CD14-positive monocyte (primary cell): Measurements from ENCODE around the gene ANTXR1. TPM values are rescaled to one million over a fixed set of nuclear protein-coding genes. Genes with fewer than 3 reads are reported as not detected.

Source experiments
- DNase-seq, 3 donors: peaks; one replicate each; pipeline ENCODE4 v3.0.0-alpha.2; 2011 to 2022
- H2AFZ ChIP-seq: 2 replicates; pipeline ENCODE4 v1.6.0; 2012; ENCODE audit warnings: mild to moderate bottlenecking, low read depth, low read length, inconsistent platforms; ENCODE audit not compliant: insufficient read depth, poor library complexity, severe bottlenecking
- H3K27ac ChIP-seq, 2 donors: 1 replicate in 1 of 2; 2 replicates in 1 of 2; pipeline ENCODE4 v1.5.1; 2012 to 2013; ENCODE audit warnings: low read length in 2 of 2, control low read depth in 1 of 2, inconsistent platforms in 1 of 2, low read depth in 1 of 2, mild to moderate bottlenecking in 1 of 2
- H3K27me3 ChIP-seq, 2 donors: one replicate each; pipeline versions ENCODE4 v1.6.0 to v1.6.1; 2011 to 2013; ENCODE audit warnings: low read length in 2 of 2; ENCODE audit not compliant: control insufficient read depth in 2 of 2, insufficient read depth in 2 of 2
- H3K36me3 ChIP-seq, 2 donors: replicated peaks in 1 of 2; 1 replicate in 1 of 2; 2 replicates in 1 of 2; pipeline versions ENCODE4 v1.5.1 to v1.6.1; 2012 to 2013; ENCODE audit warnings: low read length in 2 of 2, control low read depth in 1 of 2, inconsistent platforms in 1 of 2, mild to moderate bottlenecking in 1 of 2; ENCODE audit not compliant: insufficient read depth in 2 of 2, control insufficient read depth in 1 of 2
- H3K4me1 ChIP-seq, 2 donors: 1 replicate in 1 of 2; 2 replicates in 1 of 2; pipeline versions ENCODE4 v1.5.1 to v1.6.1; 2012 to 2013; ENCODE audit warnings: low read length in 2 of 2, control low read depth in 1 of 2, inconsistent platforms in 1 of 2, mild to moderate bottlenecking in 1 of 2, moderate library complexity in 1 of 2; ENCODE audit not compliant: insufficient read depth in 2 of 2, control insufficient read depth in 1 of 2
- H3K4me2 ChIP-seq: replicated peaks from 2 replicates; pipeline ENCODE3; 2012; ENCODE audit warnings: low read length, moderate library complexity, mild to moderate bottlenecking; ENCODE audit not compliant: poor library complexity, severe bottlenecking; ENCODE audit errors: extremely low read depth
- H3K4me3 ChIP-seq, 3 experiments: fragments of 200-600 bp in 1 of 3; sonication (generic) in 1 of 3; replicated peaks in 1 of 3; 1 replicate in 2 of 3; 2 replicates in 1 of 3; pipeline ENCODE4 v1.5.1; 2011 to 2013; ENCODE audit warnings: low read length in 3 of 3, mild to moderate bottlenecking in 3 of 3, control low read depth in 2 of 3, low read depth in 2 of 3, inconsistent platforms in 1 of 3, moderate library complexity in 1 of 3
- H3K79me2 ChIP-seq: 2 replicates; pipeline ENCODE4 v1.6.0; 2012; ENCODE audit warnings: mild to moderate bottlenecking, control low read depth, inconsistent platforms, low read length, moderate library complexity; ENCODE audit not compliant: insufficient read depth
- H3K9ac ChIP-seq: 2 replicates; pipeline ENCODE4 v1.6.0; 2017; ENCODE audit warnings: low read length, mild to moderate bottlenecking; ENCODE audit not compliant: insufficient read depth, poor library complexity, severe bottlenecking
- H3K9me3 ChIP-seq, 2 donors: replicated peaks in 1 of 2; 1 replicate in 1 of 2; 2 replicates in 1 of 2; pipeline versions ENCODE4 v1.5.1 to v1.6.1; 2012 to 2013; ENCODE audit warnings: low read length in 2 of 2, control low read depth in 1 of 2; ENCODE audit not compliant: control insufficient read depth in 1 of 2, insufficient read depth in 1 of 2
- H4K20me1 ChIP-seq: 2 replicates; pipeline ENCODE4 v1.6.0; 2012; ENCODE audit warnings: mild to moderate bottlenecking, low read length, control low read depth, moderate library complexity; ENCODE audit not compliant: insufficient read depth
- H3K27ac Mint-ChIP-seq, 7 donors: one replicate each; pipeline ENCODE4 v1.8.0; 2020; ENCODE audit warnings: mild to moderate bottlenecking in 7 of 7, mixed read lengths in 7 of 7, moderate library complexity in 6 of 7, inconsistent platforms in 2 of 7
- H3K27me3 Mint-ChIP-seq, 3 donors: one replicate each; pipeline ENCODE4 v1.8.0; 2021 to 2022; ENCODE audit warnings: low read depth in 3 of 3, mild to moderate bottlenecking in 3 of 3, mixed read lengths in 3 of 3, moderate library complexity in 3 of 3, inconsistent platforms in 1 of 3
- H3K36me3 Mint-ChIP-seq, 2 donors: one replicate each; pipeline ENCODE4 v1.8.0; 2020; ENCODE audit warnings: mixed read lengths in 2 of 2, inconsistent platforms in 1 of 2, mild to moderate bottlenecking in 1 of 2
- H3K4me1 Mint-ChIP-seq: one replicate; pipeline ENCODE4 v1.8.0; 2020; ENCODE audit warnings: mild to moderate bottlenecking, mixed read lengths
- H3K4me3 Mint-ChIP-seq, 2 donors: one replicate each; pipeline ENCODE4 v1.8.0; 2020; ENCODE audit warnings: mild to moderate bottlenecking in 2 of 2, mixed read lengths in 2 of 2, moderate library complexity in 1 of 2
- H3K9me3 Mint-ChIP-seq, 7 donors: one replicate each; pipeline ENCODE4 v1.8.0; 2020 to 2022; ENCODE audit warnings: mixed read lengths in 7 of 7, mild to moderate bottlenecking in 6 of 7, moderate library complexity in 6 of 7, inconsistent platforms in 2 of 7
- CTCF ChIP-seq: fragments of 200-600 bp; IDR thresholded peaks from one replicate; pipeline ENCODE4 v1.8.0; 2022; ENCODE audit warnings: antibody characterized with exemption, mild to moderate bottlenecking
- WGBS: methylation state at CpG from one replicate; pipeline ENCODE4 v1.1.5; 2013; ENCODE audit warnings: missing lambda C conversion rate; ENCODE audit not compliant: insufficient coverage; 5-methylcytosine and 5-hydroxymethylcytosine counted together
- intact Hi-C, 2 donors: fragments of 100-400 bp; cut with micrococcal nuclease; formaldehyde crosslinking; loops; one replicate each; pipeline versions ENCODE4 v1.15.0 to v1.15.1; 2023
- polyA plus RNA-seq, 3 donors: library from polyadenylated mRNA; depleted of rRNA in 1 of 3; unstranded in 2 of 3; stranded (reverse) in 1 of 3; fragments of 300-500 nt in 2 of 3; fragments of >200 nt in 1 of 3; fragmentation: Illumina TruSeq in 2 of 3; gene quantifications; 1 replicate in 2 of 3; 2 replicates in 1 of 3; pipeline ENCODE4 v1.2.3, GENCODE V29; 2012 to 2021

Gene ANTXR1
- polyA plus RNA-seq, 3 donors = not detected

- 0% methylated on average over 1 of the region's 4 CpGs for WGBS
- no peaks in the 10 kb centered on the region for H3K79me2 ChIP-seq
- peaks cover 19 to 29% of the 10 kb centered on the region in 2 donors for H3K4me1 ChIP-seq
- H3K9ac ChIP-seq = no peak overlapping the region
- H3K36me3 Mint-ChIP-seq = no peaks in the 10 kb centered on the region
- H3K27ac ChIP-seq = no peak overlapping the region
- H3K4me3 ChIP-seq = peak overlapping the region in 1 of 3 experiments; percentile 1
- no peaks in the 10 kb centered on the region for H3K9me3 ChIP-seq
- H2AFZ ChIP-seq = no peak overlapping the region
- H3K27me3 Mint-ChIP-seq = peaks cover 0 to 4% (median 0%) of the 10 kb centered on the region in 3 donors
- peak overlapping the region in 2 of 7 donors; percentile 0 to 34 for H3K27ac Mint-ChIP-seq
- peak overlapping the region; percentile 10 for H3K4me2 ChIP-seq
- TF ChIP-seq CTCF = no peak
- intact Hi-C loops = loop anchor here in 1 of 2 donors (10.0 kb wide), 1 partner anchor 109 kb away; no protein-coding TSS in a partner anchor
- peak overlapping the region in 1 of 2 donors; percentile 36 for H3K4me3 Mint-ChIP-seq
- no peaks in the 10 kb centered on the region for H4K20me1 ChIP-seq
- peaks cover 0 to 5% (median 0%) of the 10 kb centered on the region in 7 donors for H3K9me3 Mint-ChIP-seq
- peaks cover 4% of the 10 kb centered on the region for H3K4me1 Mint-ChIP-seq
- H3K27me3 ChIP-seq = no peaks in the 10 kb centered on the region
- H3K36me3 ChIP-seq = no peaks in the 10 kb centered on the region
- peak in 1 of 3 donors; percentile 24 for DNase-seq
Measured at GRCh38 chr2:69203166-69203985, 190.4 kb downstream of the ANTXR1 start.

- no peak overlapping the region for H3K4me3 ChIP-seq
- H3K9ac ChIP-seq = no peak overlapping the region
- no peak for DNase-seq
- no peaks in the 10 kb centered on the region for H4K20me1 ChIP-seq
- no peak overlapping the region for H3K4me2 ChIP-seq
- Mint-ChIP-seq H3K27me3 (peaks cover 0 to 4% (median 0%) of the 10 kb centered on the region in 3 donors), H3K36me3 (no peaks in the 10 kb centered on the region), H3K9me3 (peaks cover 0 to 5% (median 0%) of the 10 kb centered on the region in 7 donors), H3K4me1 (peaks cover 4% of the 10 kb centered on the region), H3K27ac (no peak overlapping the region), H3K4me3 (no peak overlapping the region)
- H3K79me2 ChIP-seq = no peaks in the 10 kb centered on the region
- intact Hi-C loops = loop anchor here in 1 of 2 donors (10.0 kb wide), 1 partner anchor 110 kb away; no protein-coding TSS in a partner anchor
- WGBS = 100% methylated on average over 1 of the region's 3 CpGs
- H3K36me3 ChIP-seq = no peaks in the 10 kb centered on the region
- H3K4me1 ChIP-seq = peaks cover 19 to 29% of the 10 kb centered on the region in 2 donors
- TF ChIP-seq CTCF = no peak
- no peak overlapping the region for H2AFZ ChIP-seq
- no peak overlapping the region for H3K27ac ChIP-seq
- no peaks in the 10 kb centered on the region for H3K9me3 ChIP-seq
- no peaks in the 10 kb centered on the region for H3K27me3 ChIP-seq
Measured at GRCh38 chr2:69204654-69205053, 191.7 kb downstream of the ANTXR1 start.
